22Rv1 (cell line): ENCODE data around the gene GADD45B.

Source experiments
- ZFX ChIP-seq: fragments of 450-650 bp; IDR thresholded peaks from 2 replicates; pipeline ENCODE4 v1.6.1; 2017; ENCODE audit warnings: antibody characterized with exemption, borderline replicate concordance
- TF ChIP-seq, protein P1 (sequence below): fragments of 450-650 bp; IDR thresholded peaks from 2 replicates; pipeline ENCODE4 v1.5.1; 2017; ENCODE audit warnings: mild to moderate bottlenecking

DNA sequence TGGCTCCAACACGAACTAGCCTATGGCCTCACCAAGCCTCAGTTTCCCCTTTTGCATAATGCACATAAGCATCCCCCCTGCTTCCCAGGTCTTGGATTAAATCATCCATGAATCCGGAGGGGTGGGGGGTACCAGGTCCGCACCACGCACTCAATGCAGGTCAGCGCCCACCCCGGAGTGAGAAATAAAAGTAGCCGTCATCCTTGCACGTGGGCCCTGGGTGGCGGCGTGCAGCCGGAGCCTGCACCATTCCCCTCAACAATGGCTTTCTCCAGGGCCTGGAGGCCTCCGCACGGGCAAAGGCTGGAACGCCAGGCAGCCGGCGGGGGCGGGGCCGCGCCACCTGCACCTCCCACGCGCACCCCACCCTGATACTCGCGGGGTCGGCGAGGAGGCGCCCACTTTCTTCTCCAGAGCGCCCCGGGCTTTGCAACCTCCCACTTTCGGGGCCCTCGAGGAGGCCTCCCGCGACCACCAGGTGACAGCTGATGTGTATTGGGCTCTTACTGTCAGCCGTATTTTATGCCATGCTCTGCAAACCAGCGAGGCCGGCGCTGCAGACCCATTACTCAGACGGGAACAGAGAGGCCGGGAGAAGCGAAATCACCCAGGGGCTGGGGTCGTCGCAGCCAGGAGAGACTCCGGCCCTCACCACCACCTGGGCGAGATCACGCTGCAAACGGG, 767 bp upstream of the GADD45B start:
- TF ChIP-seq, protein P1, sequence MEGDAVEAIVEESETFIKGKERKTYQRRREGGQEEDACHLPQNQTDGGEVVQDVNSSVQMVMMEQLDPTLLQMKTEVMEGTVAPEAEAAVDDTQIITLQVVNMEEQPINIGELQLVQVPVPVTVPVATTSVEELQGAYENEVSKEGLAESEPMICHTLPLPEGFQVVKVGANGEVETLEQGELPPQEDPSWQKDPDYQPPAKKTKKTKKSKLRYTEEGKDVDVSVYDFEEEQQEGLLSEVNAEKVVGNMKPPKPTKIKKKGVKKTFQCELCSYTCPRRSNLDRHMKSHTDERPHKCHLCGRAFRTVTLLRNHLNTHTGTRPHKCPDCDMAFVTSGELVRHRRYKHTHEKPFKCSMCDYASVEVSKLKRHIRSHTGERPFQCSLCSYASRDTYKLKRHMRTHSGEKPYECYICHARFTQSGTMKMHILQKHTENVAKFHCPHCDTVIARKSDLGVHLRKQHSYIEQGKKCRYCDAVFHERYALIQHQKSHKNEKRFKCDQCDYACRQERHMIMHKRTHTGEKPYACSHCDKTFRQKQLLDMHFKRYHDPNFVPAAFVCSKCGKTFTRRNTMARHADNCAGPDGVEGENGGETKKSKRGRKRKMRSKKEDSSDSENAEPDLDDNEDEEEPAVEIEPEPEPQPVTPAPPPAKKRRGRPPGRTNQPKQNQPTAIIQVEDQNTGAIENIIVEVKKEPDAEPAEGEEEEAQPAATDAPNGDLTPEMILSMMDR, result no peak
- TF ChIP-seq ZFX, result no peak
